ENCODE measurements around the gene TLE7.

- TF ChIP-seq EZH2 (IDR thresholded peaks at IDR 0.05; ENCODE audit: low read depth, low read length, severe bottlenecking) = no peak
- TF ChIP-seq MAX (IDR thresholded peaks at IDR 0.05) = no peak
- no peak for TF ChIP-seq HDAC2 (IDR thresholded peaks at IDR 0.05; ENCODE audit: borderline replicate concordance in 1 of 2, low read depth in 2 of 2, low read length in 2 of 2)
- no peak for TF ChIP-seq CTCF (IDR thresholded peaks at IDR 0.05; ENCODE audit: control extremely low read depth in 1 of 3, insufficient read depth in 1 of 3, low read depth in 1 of 3, low read length in 3 of 3)
- no peak for TF ChIP-seq JUN (IDR thresholded peaks at IDR 0.05; ENCODE audit: low read depth, low read length)
- TF ChIP-seq POLR2A (IDR thresholded peaks at IDR 0.05; ENCODE audit: control extremely low read depth in 1 of 2, low read depth in 2 of 2, low read length in 2 of 2) = no peak
- TF ChIP-seq POLR2AphosphoS5 (IDR thresholded peaks at IDR 0.05; ENCODE audit: low read depth, low read length) = no peak
- no peak for TF ChIP-seq YY1 (IDR thresholded peaks at IDR 0.05; ENCODE audit: low read depth, low read length)
- no peak for TF ChIP-seq EP300 (IDR thresholded peaks at IDR 0.05; ENCODE audit: borderline replicate concordance in 1 of 2, low read depth in 2 of 2, low read length in 2 of 2)
Observed at GRCh38 chr16:71443714-71444113, 1.9 kb upstream of the TLE7 start.
